HG03280 (cell line): Measurements from ENCODE around the gene SYT1.
"Not testable (repeated sequence)": the region's sequence is repeated elsewhere in the genome, so short reads cannot be mapped to it uniquely, and the experiment has no call there.

Source experiments
- ATAC-seq: cut with Tn5 transposase; IDR thresholded peaks from one replicate; pipeline ENCODE4 v1.9.1; 2021; ENCODE audit warnings: mild to moderate bottlenecking, moderate library complexity; ENCODE audit not compliant: unreplicated experiment

SYT1 gene

DNA sequence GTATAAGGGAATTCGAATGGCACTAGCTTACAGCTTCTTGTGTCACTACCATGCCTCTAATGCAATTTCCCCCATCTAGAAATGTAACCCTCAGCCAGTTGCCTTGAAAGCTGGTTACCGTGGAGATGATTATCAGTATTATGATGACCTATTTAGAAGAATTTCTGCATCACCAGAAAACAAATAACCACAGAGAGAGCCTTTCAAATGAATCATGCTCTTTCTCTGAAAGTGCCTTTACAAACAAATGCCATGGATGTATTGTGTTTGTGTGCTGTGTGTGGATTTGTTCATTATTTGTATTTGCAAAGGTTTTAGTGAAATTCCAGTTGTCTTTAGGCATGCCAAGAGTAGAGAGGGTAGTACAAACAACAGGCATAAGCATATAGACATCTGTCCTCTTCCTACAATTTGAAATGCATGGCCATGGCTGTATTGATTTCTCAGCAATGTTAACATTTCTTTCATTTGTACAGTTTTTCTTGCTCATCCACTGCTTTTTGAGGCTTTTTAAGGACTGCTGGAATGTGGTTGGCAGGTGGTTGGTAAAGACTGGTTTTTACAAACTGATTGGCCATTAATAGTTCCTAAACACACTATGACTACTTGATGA, 559.6 kb downstream of the SYT1 start:
- no peak for ATAC-seq

DNA sequence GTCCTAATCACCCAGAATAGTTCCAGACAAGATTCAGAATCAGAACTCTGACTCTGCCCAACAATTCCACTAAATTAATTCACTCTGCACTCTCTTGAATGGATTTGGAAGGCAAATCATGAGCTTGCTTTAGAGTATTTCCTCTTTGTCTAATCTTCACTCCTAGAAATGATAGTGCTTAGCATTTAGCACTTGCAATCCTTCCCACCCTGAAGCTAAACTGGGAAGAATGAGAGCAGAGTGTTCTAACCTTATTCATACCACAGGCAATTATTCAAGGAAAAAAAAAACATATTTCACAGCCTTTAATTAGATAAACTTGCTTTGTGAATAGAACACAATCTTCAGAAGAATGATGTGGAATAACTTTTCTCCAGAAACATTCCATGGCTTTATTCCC, 561.5 kb downstream of the SYT1 start:
- ATAC-seq, result no peak

DNA sequence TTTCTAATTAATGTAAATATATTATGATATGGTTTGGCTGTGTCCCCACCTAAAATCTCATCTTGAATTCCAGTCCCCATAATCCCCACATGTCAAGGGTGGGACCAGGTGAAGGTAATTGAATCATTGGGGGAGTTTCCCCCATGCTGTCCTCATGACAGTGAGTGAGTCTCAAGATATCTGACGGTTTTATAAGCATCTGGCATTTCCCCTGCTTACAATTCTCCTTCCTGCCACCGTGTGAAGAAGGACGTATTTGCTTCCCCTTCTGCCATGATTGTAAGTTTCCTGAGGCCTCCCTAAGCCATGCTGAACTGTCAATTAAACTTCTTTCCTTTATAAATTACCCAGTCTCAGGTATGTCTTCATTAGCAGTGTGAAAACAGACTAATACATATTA, 562.2 kb downstream of the SYT1 start:
- not testable (repeated sequence) for ATAC-seq

DNA sequence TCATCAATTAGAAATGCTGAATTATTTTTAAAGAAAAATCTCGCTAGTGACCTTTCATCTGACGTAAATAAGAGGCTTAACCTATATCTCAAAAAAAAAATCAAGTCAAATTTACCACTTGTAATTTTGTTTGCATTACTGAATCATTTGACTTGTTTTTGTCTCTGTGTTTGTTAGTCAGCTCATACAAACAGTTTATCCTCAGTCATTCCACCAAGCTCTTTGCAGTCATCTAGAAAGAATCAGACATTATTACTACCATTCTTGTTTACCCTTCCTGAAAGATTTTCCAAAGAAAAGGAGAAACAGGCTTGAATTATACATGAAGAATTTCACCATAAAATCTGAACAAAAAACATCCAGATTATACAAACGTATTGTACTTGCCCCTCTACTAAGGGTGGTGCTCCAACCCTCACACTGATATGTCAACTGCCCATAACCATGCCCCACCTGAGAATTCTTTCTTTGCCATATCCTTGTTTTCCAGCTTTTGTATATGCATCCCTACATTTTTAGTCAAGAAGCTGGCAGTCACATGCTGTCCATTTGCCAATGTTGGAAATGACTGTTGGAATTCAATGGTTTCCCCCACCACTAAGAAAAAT, 569.0 kb downstream of the SYT1 start:
- no peak for ATAC-seq

DNA sequence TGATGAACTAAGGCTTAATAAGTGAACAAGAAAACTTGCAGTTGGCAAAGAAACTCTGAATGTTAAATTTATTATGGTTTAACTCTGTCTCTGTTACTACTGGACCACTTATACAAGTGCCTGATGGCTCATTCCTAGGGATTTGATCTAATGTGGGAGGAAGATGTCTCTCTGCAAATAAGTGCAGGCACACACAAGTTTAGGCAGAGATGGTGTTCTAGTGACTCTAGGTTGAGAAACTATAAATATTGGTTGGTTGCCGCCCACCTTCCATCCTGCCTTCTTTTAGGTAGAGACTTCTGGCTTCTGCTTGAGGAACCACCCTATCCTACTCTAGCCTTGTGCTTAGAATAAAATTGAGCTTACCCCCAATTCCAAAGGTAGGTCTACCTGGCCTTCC, 570.0 kb downstream of the SYT1 start:
- no peak for ATAC-seq

DNA sequence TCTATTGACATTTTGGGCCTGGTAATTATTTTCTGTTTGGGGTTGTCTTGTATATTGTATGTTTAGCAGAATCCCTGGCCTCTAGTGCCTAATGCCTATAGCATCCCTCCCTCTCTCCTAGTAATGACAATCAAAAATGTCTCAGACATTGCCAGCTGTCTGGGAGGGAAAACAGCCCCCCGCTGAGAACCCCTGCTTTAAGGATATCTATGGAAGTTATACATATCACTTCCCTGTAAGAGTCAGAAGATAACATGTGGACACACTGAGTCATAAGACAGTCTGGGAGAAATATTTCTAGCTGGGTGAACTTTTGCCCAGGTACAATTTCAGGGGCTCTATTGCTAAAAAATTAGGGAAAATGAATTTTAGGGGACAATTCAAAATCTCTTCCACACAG, 571.2 kb downstream of the SYT1 start:
- no peak for ATAC-seq

DNA sequence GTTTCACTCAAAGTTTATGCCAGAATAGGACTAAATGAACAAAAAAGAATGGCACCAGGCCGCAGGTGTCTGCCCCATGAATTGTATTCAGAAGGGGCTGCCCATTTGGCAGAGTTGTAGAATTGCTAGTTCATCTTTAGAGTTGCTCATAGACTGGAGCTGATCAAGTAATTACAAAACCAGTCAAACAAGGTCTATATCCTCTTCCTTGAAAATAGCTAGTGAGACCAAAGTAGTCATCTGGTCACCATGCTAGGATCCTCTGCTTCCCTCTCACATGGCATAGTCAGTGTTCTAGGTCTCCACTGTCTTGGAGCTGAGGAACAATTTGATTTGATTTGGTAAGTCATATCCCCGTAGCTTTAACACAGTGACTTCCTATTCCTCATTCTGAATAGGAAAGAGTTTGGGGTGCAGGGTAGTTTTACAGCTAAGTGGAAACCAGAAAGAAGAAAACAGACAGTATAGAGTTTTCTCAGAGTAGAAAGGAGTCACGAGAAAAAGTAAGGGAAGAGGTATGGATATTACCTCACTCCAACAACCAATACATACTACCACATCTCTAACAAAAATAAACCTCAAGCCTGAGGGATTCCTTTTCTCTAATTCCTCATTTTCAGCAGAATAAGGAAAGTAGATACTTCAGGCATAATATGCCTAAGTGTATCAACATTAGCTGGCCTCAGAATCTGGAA, 574.1 kb downstream of the SYT1 start:
- ATAC-seq, result no peak

DNA sequence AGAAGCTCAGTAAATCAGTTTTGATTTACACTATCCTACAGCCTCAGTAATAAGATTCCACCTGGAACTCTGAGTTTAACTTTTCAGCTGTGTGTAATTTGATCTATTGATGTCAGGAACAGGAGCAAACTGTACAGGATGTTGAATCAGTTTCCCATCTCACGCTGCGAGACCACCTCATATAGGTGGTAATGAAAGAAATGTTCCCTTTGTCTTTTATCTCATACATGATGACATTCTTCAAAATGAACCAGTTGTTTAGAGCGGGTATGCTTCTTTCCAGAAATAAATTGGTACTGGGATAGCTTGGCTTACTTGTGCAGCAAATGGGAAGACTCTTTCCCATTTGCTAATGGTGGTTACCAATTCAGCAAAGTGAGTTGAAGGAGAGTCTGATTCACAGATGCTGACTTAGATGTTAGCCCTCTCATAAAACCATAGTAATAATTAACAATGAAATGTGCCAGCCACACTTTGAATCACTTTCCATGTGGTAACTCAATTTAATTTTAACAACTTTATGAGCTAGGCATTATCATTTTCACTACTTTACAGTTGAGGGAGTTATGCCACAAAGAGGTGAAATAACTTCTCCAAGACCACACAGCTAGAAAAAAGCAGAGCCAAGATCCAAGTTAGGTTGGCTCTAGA, 574.7 kb downstream of the SYT1 start:
- no peak for ATAC-seq

DNA sequence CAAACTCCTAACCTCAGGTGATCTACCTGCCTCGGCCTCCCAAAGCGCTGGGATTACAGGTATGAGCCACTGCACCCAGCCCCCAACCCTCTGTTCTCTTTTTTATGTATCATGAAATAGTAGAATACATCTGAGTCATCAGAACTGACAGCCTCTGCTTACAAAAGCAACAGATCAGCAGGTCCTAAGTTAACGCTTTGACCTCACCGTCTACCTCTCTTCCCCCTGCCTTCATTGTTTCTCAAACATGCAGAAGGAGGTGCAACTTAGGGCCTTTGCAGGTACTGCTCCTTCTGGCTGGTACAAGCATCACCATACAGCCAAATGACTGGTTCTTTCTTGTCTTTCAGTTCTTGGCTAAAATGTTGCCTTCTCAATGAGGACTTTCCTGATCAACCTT, 577.0 kb downstream of the SYT1 start:
- no peak for ATAC-seq

DNA sequence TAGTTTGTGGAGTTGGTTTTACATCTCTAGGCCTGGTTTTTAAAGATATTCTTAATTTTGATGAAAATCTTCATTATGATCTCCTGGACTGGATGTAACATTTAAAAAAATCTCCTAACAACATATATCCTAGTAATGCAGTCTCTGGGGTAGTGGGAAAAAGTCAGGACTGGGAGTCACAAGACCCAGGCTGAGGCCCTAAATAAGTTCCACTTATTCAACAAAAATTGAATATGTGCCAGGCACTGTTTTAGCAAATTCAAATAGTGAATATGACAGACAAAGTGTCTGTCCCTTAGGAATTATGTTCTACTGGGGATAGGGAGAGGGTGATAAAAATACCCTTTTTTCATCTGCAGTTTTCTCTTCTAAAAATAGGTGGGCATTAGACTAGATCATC, 577.8 kb downstream of the SYT1 start:
- no peak for ATAC-seq

DNA sequence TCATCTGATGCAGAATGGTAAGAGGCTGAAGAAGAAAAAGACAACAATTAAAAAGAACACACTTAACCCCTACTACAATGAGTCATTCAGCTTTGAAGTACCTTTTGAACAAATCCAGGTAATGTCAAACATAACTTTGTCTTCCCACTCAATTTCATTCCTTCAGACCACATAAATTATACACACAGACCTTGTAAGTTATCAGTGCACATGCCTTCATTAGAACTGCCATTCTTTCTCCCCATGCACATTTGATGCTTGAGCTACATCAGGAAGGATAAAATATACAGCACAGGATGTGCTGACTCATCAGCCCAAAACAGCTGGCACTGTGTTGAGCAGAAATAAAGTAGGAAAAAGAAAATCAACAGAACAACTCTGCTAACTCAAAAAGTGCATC, 579.5 kb downstream of the SYT1 start:
- no peak for ATAC-seq

DNA sequence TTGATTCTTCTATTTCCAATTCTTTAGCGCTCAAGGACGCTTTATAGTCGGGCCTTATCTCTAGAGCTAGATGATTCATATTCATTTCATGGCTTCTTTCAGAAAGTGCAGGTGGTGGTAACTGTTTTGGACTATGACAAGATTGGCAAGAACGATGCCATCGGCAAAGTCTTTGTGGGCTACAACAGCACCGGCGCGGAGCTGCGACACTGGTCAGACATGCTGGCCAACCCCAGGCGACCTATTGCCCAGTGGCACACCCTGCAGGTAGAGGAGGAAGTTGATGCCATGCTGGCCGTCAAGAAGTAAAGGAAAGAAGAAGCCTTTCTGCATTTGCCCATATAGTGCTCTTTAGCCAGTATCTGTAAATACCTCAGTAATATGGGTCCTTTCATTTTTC, 584.2 kb downstream of the SYT1 start:
- ATAC-seq, result no peak

DNA sequence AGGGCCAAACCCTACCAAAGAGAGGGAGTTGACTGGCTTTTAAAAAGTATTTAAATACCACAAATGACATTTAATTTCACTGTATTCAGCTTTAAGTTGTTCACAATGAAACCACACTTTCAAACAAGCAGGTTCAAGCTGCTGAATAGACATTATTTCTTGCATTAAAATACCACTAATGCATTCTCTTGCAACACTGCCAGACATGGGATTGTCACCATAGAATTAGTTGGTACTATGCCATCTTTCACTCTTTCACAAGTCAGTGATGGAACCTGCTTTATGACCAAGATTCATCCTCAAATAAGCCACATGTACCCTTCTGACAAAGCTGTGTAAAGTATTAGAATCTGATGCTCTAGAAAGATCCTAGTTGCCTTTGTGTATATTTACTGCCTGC, 586.8 kb downstream of the SYT1 start:
- no peak for ATAC-seq

DNA sequence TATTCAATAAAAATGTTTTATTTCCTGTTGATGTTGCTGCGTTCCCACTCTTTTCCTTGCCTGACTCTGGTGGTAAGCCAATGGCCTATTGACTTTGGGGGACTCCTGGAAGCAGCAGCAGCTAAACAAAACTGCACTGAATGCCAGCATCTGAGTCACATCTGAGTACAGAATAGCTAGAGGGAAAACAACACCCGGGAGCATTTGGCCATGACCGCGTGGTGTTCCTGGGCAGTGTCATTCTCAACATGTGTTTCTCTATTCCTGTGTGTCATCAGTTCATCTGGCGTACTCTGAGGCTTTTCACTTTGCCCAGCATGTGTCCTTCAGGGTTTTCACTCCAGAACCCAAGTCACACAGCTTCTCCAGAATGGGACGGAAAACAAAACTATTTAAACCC, 587.4 kb downstream of the SYT1 start:
- ATAC-seq, result no peak

DNA sequence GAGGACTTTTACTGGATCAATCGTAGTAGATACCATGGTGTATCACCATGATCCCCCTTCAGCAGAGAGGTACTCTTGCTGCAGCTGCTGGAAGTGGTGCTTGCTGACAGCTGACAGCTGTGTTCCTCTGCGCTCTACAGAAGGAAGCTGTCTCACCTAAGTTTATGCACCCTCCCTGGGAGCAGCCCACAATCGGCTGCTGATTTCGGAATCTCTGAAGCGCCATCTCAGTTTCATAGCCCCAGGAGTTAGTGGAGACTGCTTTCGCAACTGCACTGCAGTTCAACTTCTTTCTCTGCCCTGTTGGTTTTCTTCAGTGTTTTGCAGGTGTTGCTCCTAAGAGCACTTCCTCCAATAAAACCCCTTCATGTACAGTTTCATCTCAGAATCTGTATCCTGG, 588.3 kb downstream of the SYT1 start:
- no peak for ATAC-seq

DNA sequence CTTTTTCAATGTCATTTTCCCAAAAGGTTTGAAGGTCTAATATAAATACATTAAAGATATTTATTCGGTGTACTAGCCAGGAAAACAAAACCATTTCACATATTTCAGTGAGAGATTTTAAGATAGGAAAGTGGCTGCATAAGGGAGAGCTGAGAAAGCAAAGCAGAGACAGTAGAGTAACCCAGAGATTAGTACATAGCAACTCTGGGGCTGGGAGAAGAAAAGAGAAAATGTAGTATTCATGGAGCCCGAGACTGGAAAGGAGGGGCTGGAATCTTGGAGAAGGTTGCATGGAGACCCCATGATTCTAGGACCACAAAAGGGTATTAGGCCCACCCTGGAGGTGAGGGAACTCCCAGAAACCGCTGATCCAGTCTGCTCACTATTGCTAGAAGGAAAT, 589.2 kb downstream of the SYT1 start:
- no peak for ATAC-seq

DNA sequence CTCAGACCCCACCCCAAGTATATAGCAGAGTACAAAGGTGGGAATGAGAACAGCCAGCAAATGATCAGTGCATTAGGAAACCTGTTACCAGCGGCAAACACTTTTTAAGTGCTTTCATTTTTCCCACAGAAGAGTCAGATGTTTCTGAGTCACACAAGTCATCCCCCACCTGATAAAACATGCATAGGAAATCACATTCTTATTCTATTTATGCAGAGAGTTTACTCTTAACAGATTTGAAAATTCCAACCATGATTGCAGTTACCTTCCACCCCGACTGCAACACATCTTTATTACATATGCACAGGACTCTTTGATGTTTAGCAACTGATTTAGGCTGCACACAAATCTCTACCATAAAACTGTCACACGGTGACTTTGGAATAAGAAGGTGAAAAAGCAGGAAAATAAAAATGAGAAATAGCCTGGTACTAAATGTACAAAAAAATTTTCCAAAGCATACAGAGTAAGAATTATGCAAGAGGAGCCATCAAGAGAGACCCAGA, 589.8 kb downstream of the SYT1 start:
- ATAC-seq, result no peak

DNA sequence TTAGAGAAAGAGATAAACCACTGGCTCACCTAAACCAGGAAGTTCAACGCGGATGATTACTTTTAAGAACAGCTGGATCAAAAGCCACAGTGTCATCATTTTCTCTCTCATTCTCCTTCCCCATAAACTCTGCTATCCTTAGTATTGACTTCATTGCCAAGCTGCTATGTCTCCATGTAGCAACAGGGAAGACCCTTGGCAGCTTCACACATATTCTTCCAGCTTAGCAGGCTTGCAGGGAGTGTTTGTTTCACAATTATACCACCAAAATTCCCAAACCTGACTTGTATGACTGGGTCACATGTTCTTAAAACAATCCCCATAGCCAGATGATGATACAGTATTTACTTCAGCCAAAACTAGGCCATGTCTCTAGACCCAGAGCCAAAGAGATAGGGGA, 590.7 kb downstream of the SYT1 start:
- ATAC-seq, result no peak

DNA sequence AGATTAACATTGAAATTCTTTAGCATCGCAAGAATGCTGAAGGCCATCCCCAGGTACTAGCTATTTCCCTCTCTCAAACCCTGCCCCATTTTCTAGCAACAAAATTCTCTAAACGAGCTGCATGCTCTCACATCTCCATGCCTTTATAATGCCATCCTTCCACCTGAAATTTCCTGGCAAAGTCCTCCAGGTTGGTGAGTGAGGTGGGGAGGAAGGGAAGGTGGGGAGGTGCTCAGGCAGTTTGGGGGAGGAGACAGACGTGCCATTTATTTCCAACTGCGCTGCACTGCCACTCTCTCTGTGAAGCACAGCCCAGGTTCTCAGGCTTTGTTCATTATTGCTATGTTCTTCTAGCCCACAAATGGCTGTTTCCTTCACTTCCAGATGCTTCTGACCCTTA, 617.7 kb downstream of the SYT1 start:
- no peak for ATAC-seq

DNA sequence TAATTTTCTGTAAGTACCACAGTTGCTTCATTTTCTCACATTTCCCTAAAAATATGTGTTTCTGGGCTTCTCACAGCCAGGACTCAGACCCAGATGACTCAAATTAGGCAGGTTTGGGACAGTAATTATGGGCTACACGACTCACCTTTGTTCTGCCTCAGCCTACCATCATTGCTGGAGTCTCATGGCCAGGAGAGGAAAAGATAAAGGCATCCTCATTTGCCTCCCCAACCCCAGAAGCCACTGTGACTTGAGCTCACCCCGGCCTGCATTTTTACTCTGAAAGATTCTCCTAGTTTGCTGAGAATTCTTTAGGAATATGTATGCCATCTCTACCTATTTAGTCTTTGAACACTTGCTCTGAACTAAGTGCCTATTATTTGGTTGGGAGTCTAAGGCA, 618.3 kb downstream of the SYT1 start:
- no peak for ATAC-seq

DNA sequence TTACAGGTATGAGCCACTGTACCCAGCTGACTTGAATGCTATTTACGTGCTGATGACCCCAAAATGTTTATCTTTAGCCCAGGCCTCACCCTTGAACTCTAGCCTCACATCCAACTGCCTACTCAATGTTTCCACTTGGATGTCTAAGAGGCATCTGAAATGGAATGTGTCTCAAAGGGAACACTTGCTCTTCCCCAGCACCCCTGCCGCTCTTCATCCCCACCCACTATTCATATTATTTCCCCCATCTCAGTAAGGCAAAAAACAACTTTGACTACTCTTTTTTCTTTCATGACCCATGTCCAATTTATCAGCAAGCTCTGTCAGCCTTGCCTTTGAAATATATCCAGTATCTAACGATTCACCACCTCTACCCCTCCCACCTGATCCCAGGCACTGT, 621.6 kb downstream of the SYT1 start:
- no peak for ATAC-seq
